GM12878 (cell line): ENCODE results near the gene SNX10. TPM values are rescaled to one million over a fixed set of nuclear protein-coding genes. Genes with fewer than 3 reads are reported as not detected.

Experiments
- ATAC-seq: fragments of 200-7000 bp; cut with Tn5 transposase; 3 replicates; pipeline ENCODE4 v1.9.1; 2020; ENCODE audit warnings: mild to moderate bottlenecking, moderate library complexity
- BruUV-seq: library from RNA; stranded (reverse); fragments of 400-500 nt; replicated peaks from 2 replicates; lab custom pipeline; 2021; lab: Mats Ljungman, UMichigan
- CTCF ChIA-PET: fragments of 300-600 bp; sonication (Branson Sonifier 250); formaldehyde crosslinking; extraction: SDS; loops from one replicate; lab custom pipeline; 2021; ENCODE audit warnings: inconsistent platforms; lab: Yijun Ruan, JAX
- POLR2A ChIA-PET: fragments of 350-600 bp; formaldehyde crosslinking; extraction: SDS; loops from one replicate; lab custom pipeline; 2021; ENCODE audit warnings: inconsistent platforms; lab: Charles Lee
- RAD21 ChIA-PET: fragments of 300-600 bp; sonication (Branson Sonifier 250); formaldehyde crosslinking; loops from one replicate; lab custom pipeline; 2023; ENCODE audit warnings: antibody characterized with exemption; ENCODE audit not compliant: unreplicated experiment; lab: Charles Lee
- SMC1A ChIA-PET: fragments of 300-600 bp; sonication (Branson Sonifier 250); formaldehyde crosslinking; loops from one replicate; lab custom pipeline; 2023; ENCODE audit not compliant: unreplicated experiment, uncharacterized antibody; lab: Charles Lee
- DNase-seq: peaks from one replicate; pipeline ENCODE4 v3.0.0-alpha.2; 2011; ENCODE audit warnings: low read depth, low spot score
- FAIRE-seq: peaks from 3 replicates; lab custom pipeline; 2011; peaks lifted over from hg19 to GRCh38; lab: Jason Lieb, UNC
- H2AFZ ChIP-seq: 2 replicates; pipeline ENCODE4 v1.6.0; 2011; ENCODE audit warnings: low read depth, low read length, control low read depth; ENCODE audit not compliant: control insufficient read depth
- H3K27ac ChIP-seq: 2 replicates; pipeline ENCODE4 v1.5.1; 2011; ENCODE audit warnings: control low read depth; ENCODE audit not compliant: control insufficient read depth, insufficient read depth
- H3K27me3 ChIP-seq, 2 experiments: replicated peaks in 1 of 2; 2 replicates each; pipeline versions ENCODE4 v1.6.0 to v1.6.1; 2011; ENCODE audit warnings: low read length in 1 of 2; ENCODE audit not compliant: control insufficient read depth in 2 of 2, insufficient read depth in 2 of 2
- H3K36me3 ChIP-seq, 2 experiments: 2 replicates each; pipeline ENCODE4 v1.5.1; 2011; ENCODE audit warnings: low read length in 1 of 2; ENCODE audit not compliant: control insufficient read depth in 2 of 2, insufficient read depth in 2 of 2
- H3K4me1 ChIP-seq: 2 replicates; pipeline ENCODE4 v1.6.1; 2011; ENCODE audit warnings: mild to moderate bottlenecking, low read length, moderate library complexity, mixed read lengths; ENCODE audit not compliant: control insufficient read depth, insufficient read depth
- H3K4me2 ChIP-seq: 2 replicates; pipeline ENCODE4 v1.6.0; 2011; ENCODE audit warnings: control low read depth; ENCODE audit not compliant: control insufficient read depth, insufficient read depth
- H3K4me3 ChIP-seq: fragments of 200-600 bp; sonication (generic); 2 replicates; pipeline ENCODE4 v1.5.1; 2016
- H3K79me2 ChIP-seq: 2 replicates; pipeline ENCODE4 v1.6.0; 2011; ENCODE audit warnings: low read length; ENCODE audit not compliant: control insufficient read depth, insufficient read depth
- H3K9ac ChIP-seq: 2 replicates; pipeline ENCODE4 v1.8.0; 2011; ENCODE audit warnings: low read length, control low read depth, mixed read lengths; ENCODE audit not compliant: control insufficient read depth, insufficient read depth
- H3K9me3 ChIP-seq: replicated peaks from 3 replicates; pipeline ENCODE4 v1.5.1; 2011; ENCODE audit warnings: mild to moderate bottlenecking, low read length; ENCODE audit not compliant: control insufficient read depth, insufficient read depth
- H4K20me1 ChIP-seq: 2 replicates; pipeline ENCODE4 v1.6.0; 2011; ENCODE audit not compliant: control insufficient read depth, insufficient read depth
- ASH2L ChIP-seq: fragments of 300-600, 200-600 bp; sonication (generic); IDR thresholded peaks from 2 replicates; pipeline ENCODE4 v1.6.1; 2017; ENCODE audit warnings: low read depth, mild to moderate bottlenecking, borderline replicate concordance
- CBX3 ChIP-seq: fragments of 200-600 bp; sonication (generic); IDR thresholded peaks from 2 replicates; pipeline ENCODE4 v1.6.1; 2016; ENCODE audit warnings: low read depth, borderline replicate concordance
- CTCF ChIP-seq, 3 experiments: IDR thresholded peaks in 2 of 3; conservative IDR thresholded peaks in 1 of 3; 2 replicates each; pipeline ENCODE4 v1.5.1; 2011; ENCODE audit warnings: low read depth in 3 of 3, low read length in 3 of 3, mild to moderate bottlenecking in 3 of 3, control low read depth in 2 of 3, moderate library complexity in 2 of 3, inconsistent platforms in 1 of 3, mixed read lengths in 1 of 3; ENCODE audit not compliant: control insufficient read depth in 2 of 3, insufficient read depth in 1 of 3; ENCODE audit errors: extremely low read depth in 1 of 3
- HDAC2 ChIP-seq: fragments of 200-600 bp; sonication (generic); IDR thresholded peaks from 2 replicates; pipeline ENCODE4 v1.6.1; 2017
- IRF5 ChIP-seq: fragments of 450-650 bp; IDR thresholded peaks from 2 replicates; pipeline ENCODE4 v1.6.1; 2017; ENCODE audit warnings: borderline replicate concordance
- KAT2A ChIP-seq: conservative IDR thresholded peaks from 2 replicates; pipeline ENCODE4 v1.6.1; 2011; ENCODE audit warnings: low read depth, low read length; ENCODE audit not compliant: control insufficient read depth
- POU2F2 ChIP-seq: IDR thresholded peaks from 3 replicates; pipeline ENCODE4 v1.6.1; 2011; ENCODE audit warnings: low read depth, mild to moderate bottlenecking, low read length, borderline replicate concordance
- RELB ChIP-seq: fragments of 450-650 bp; IDR thresholded peaks from 2 replicates; pipeline ENCODE4 v1.6.1; 2017; ENCODE audit warnings: low read depth, mild to moderate bottlenecking, moderate library complexity
- REST ChIP-seq: IDR thresholded peaks from 2 replicates; pipeline ENCODE4 v1.6.1; 2012; ENCODE audit warnings: mild to moderate bottlenecking, low read depth, low read length
- SRF ChIP-seq, 2 experiments: IDR thresholded peaks; 2 replicates each; pipeline ENCODE4 v1.6.1; 2011; ENCODE audit warnings: low read depth in 2 of 2, low read length in 2 of 2, mild to moderate bottlenecking in 1 of 2, moderate library complexity in 1 of 2
- SUZ12 ChIP-seq: fragments of 200-600 bp; sonication (generic); IDR thresholded peaks from one replicate; pipeline ENCODE4 v1.6.1; 2018; ENCODE audit warnings: antibody characterized with exemption, mild to moderate bottlenecking; ENCODE audit not compliant: unreplicated experiment
- TARDBP ChIP-seq: IDR thresholded peaks from 2 replicates; pipeline ENCODE4 v1.6.1; 2016; ENCODE audit warnings: borderline replicate concordance
- TCF3 ChIP-seq: IDR thresholded peaks from 2 replicates; pipeline ENCODE4 v1.6.1; 2012; ENCODE audit warnings: low read depth, mild to moderate bottlenecking, low read length, borderline replicate concordance; ENCODE audit not compliant: insufficient read depth
- USF1 ChIP-seq: IDR thresholded peaks from 2 replicates; pipeline ENCODE4 v1.6.1; 2011; ENCODE audit warnings: borderline replicate concordance, low read depth, mild to moderate bottlenecking, moderate library complexity, mixed read lengths, low read length; ENCODE audit not compliant: insufficient read depth; ENCODE audit errors: extremely low read length
- ZNF622 ChIP-seq: fragments of 450-650 bp; IDR thresholded peaks from 2 replicates; pipeline ENCODE4 v1.6.1; 2017; ENCODE audit warnings: mild to moderate bottlenecking, inconsistent platforms
- whole genome bisulfite sequencing: methylation state at CpG from one replicate; pipeline ENCODE4 v1.1.6; 2016; ENCODE audit warnings: low lambda C conversion rate; ENCODE audit not compliant: insufficient replicate concordance, insufficient coverage; ENCODE audit errors: missing lambda C conversion rate; 5-methylcytosine and 5-hydroxymethylcytosine counted together
- in situ Hi-C: fragments of 300-500 bp; cut with MboI; formaldehyde crosslinking; loops from 9 replicates; pipeline ENCODE4 v1.14.3; 2018; ENCODE audit warnings: mixed read lengths
- intact Hi-C: fragments of 100-400 bp; cut with micrococcal nuclease; formaldehyde crosslinking; loops from one replicate; pipeline ENCODE4 v1.14.2; 2022; ENCODE audit not compliant: unreplicated experiment
- polyA plus RNA-seq, 11 experiments: library from polyadenylated mRNA; depleted of rRNA in 4 of 11; unstranded in 6 of 11; stranded (reverse) in 5 of 11; fragments of >200 nt; fragmentation: Nextera tagmentation in 4 of 11; fragmentation: Illumina TruSeq in 1 of 11; extraction: Ambion mirVana in 4 of 11; extraction: Trizol in 1 of 11; gene quantifications; 1 replicate in 1 of 11; 2 replicates in 10 of 11; pipeline versions ENCODE4 v1.2.1 to v1.2.3, GENCODE V29; 2011 to 2016; ENCODE audit warnings: inconsistent platforms in 2 of 11, missing spikeins in 2 of 11, low read depth in 1 of 11
- total RNA-seq, 4 experiments: library from RNA; depleted of rRNA in 3 of 4; stranded (reverse); fragments of >200 nt in 3 of 4; fragmentation: Illumina TruSeq in 1 of 4; extraction: Trizol in 1 of 4; gene quantifications; 2 replicates each; pipeline versions ENCODE4 v1.2.1 to v1.2.3, GENCODE V29; 2013 to 2021

SNX10 gene
- total and polyA plus RNA-seq, 10 of the 15 experiments (the other 5 are each of a cell fraction or from before 2014, with no cell fraction given), result 22.0 to 56.2 (median 30.1) TPM

- Histone ChIP-seq H3K27me3 (no peaks in the 10 kb centered on the region), H3K4me3 (no peak overlapping the region), H2AFZ (no peak overlapping the region), H3K79me2 (no peaks in the 10 kb centered on the region), H3K36me3 (no peaks in the 10 kb centered on the region), H3K9me3 (no peaks in the 10 kb centered on the region)
- in situ Hi-C loops, result no loop called here
- no TSS peak for BruUV-seq
- RAD21 ChIA-PET, result no interaction called here
- SMC1A ChIA-PET, result interaction anchor here (1.5 kb wide), 1 partner anchor 15 kb away, joined by 3 read pairs; no protein-coding TSS in a partner anchor
- POLR2A ChIA-PET, result no interaction called here
- ATAC-seq, result no peak
- CTCF ChIA-PET, result interaction anchor here (0.9 to 1.1 kb wide), 2 partner anchors 28 to 37 kb away, joined by 3 to 4 read pairs; no protein-coding TSS in a partner anchor
- WGBS, result 93% methylated on average over 2 of the region's 2 CpGs
- no peak for FAIRE-seq
- TF ChIP-seq KAT2A (no peak), CTCF (IDR thresholded peaks at IDR 0.05 in 2 of 3, conservative IDR thresholded peaks at IDR 0.05 in 1 of 3; ENCODE audit: control insufficient read depth in 2 of 3, extremely low read depth in 1 of 3, insufficient read depth in 1 of 3, low read depth in 3 of 3, low read length in 3 of 3) (no peak), RELB (no peak), USF1 (no peak), HDAC2 (no peak), TCF3 (no peak), SRF (IDR thresholded peaks at IDR 0.05; ENCODE audit: low read depth in 2 of 2, low read length in 2 of 2) (no peak), TARDBP (no peak), CBX3 (no peak), ZNF622 (no peak), POU2F2 (no peak), ASH2L (no peak), SUZ12 (no peak), REST (no peak), IRF5 (no peak)
- TF ChIP-seq, all 136 proteins: peak for 0
- DNase-seq, result no peak
- Histone ChIP-seq H3K9ac (no peak overlapping the region), H3K4me2 (no peak overlapping the region), H3K4me1 (no peaks in the 10 kb centered on the region), H3K27ac (no peak overlapping the region), H4K20me1 (no peaks in the 10 kb centered on the region)
- intact Hi-C loops, result no loop called here
Observed at GRCh38 chr7:26406433-26406832, 114.8 kb downstream of the SNX10 start.
